Left ventricle myocardium inferior (tissue), 1 donor: Measurements from ENCODE around the gene FGF1. TPM values are rescaled to one million over a fixed set of nuclear protein-coding genes. Genes with fewer than 3 reads are reported as not detected.
A peak's percentile ranks its signal among the peaks of the same experiment; 100 is the strongest.

Experiments
- DNase-seq: peaks from one replicate; pipeline ENCODE4 v3.0.0-alpha.2; 2020
- H3K27ac ChIP-seq: fragments of 200-600 bp; replicated peaks from 2 replicates; pipeline ENCODE4 v1.8.0; 2021
- H3K27me3 ChIP-seq: fragments of 200-600 bp; 2 replicates; pipeline ENCODE4 v1.8.0; 2021; ENCODE audit warnings: low read depth
- H3K36me3 ChIP-seq: fragments of 200-600 bp; 2 replicates; pipeline ENCODE4 v1.8.0; 2021
- H3K4me1 ChIP-seq: fragments of 200-600 bp; 2 replicates; pipeline ENCODE4 v1.8.0; 2021
- H3K4me3 ChIP-seq: fragments of 200-600 bp; 2 replicates; pipeline ENCODE4 v1.8.0; 2021; ENCODE audit warnings: mild to moderate bottlenecking, moderate library complexity
- H3K9me3 ChIP-seq: fragments of 200-600 bp; replicated peaks from 2 replicates; pipeline ENCODE4 v1.8.0; 2021
- CTCF ChIP-seq: fragments of 200-600 bp; IDR thresholded peaks from 2 replicates; pipeline ENCODE4 v1.8.0; 2021; ENCODE audit warnings: antibody characterized with exemption, mild to moderate bottlenecking, borderline replicate concordance
- intact Hi-C: fragments of 100-400 bp; cut with micrococcal nuclease; formaldehyde crosslinking; loops from one replicate; pipeline ENCODE4 v1.11.0; 2022
- total RNA-seq: library from RNA; stranded (reverse); fragmentation: NEBNext Ultra II Directional; extraction: Animal tissue kit (Norgen Biotek cat#: 25700); gene quantifications from one replicate; pipeline ENCODE4 v1.2.1, GENCODE V29; 2021
- donor health status: DM: no; HTN: yes; CAD: no; lungs with severe emphysema.

Gene FGF1
- total RNA-seq, 1 donor from 2014 or later: 59.9 TPM

- Histone ChIP-seq H3K27ac (peak overlapping the region; percentile 62), H3K27me3 (no peaks in the 10 kb centered on the region), H3K4me1 (peaks cover 50% of the 10 kb centered on the region), H3K4me3 (no peak overlapping the region), H3K9me3 (no peaks in the 10 kb centered on the region), H3K36me3 (no peaks in the 10 kb centered on the region)
- no peak for TF ChIP-seq CTCF
- intact Hi-C loops: no loop called here
- DNase-seq: no peak
These were observed 48.0 kb downstream of the FGF1 start for GRCh38 chr5:142637871-142638270.

GRCh38 chr5:142636698-142637324 lies 49.1 kb downstream of the FGF1 start:
- no peak overlapping the region for H3K4me3 ChIP-seq
- H3K27ac ChIP-seq: peak overlapping the region; percentile 62
- intact Hi-C loops: no loop called here
- peaks cover 49% of the 10 kb centered on the region for H3K4me1 ChIP-seq
- no peaks in the 10 kb centered on the region for H3K36me3 ChIP-seq
- no peaks in the 10 kb centered on the region for H3K27me3 ChIP-seq
- no peak for TF ChIP-seq CTCF
- no peaks in the 10 kb centered on the region for H3K9me3 ChIP-seq
- no peak for DNase-seq

- Histone ChIP-seq H3K27ac (peak overlapping the region; percentile 62), H3K9me3 (no peaks in the 10 kb centered on the region), H3K4me3 (no peak overlapping the region), H3K4me1 (peaks cover 50% of the 10 kb centered on the region), H3K36me3 (no peaks in the 10 kb centered on the region), H3K27me3 (no peaks in the 10 kb centered on the region)
- DNase-seq: no peak
- no peak for TF ChIP-seq CTCF
- intact Hi-C loops: no loop called here
These were observed 49.8 kb downstream of the FGF1 start for GRCh38 chr5:142636093-142636492.

GRCh38 chr5:142634216-142635011 lies 51.5 kb downstream of the FGF1 start:
- Histone ChIP-seq H3K9me3 (no peaks in the 10 kb centered on the region), H3K4me3 (no peak overlapping the region), H3K27ac (peak overlapping the region; percentile 62), H3K4me1 (peaks cover 49% of the 10 kb centered on the region), H3K27me3 (no peaks in the 10 kb centered on the region), H3K36me3 (no peaks in the 10 kb centered on the region)
- DNase-seq: no peak
- no peak for TF ChIP-seq CTCF
- intact Hi-C loops: no loop called here

- no peak overlapping the region for H3K4me3 ChIP-seq
- no peaks in the 10 kb centered on the region for H3K36me3 ChIP-seq
- TF ChIP-seq CTCF: no peak
- peak overlapping the region; percentile 74 for H3K27ac ChIP-seq
- DNase-seq: no peak
- intact Hi-C loops: no loop called here
- peaks cover 48% of the 10 kb centered on the region for H3K4me1 ChIP-seq
- no peaks in the 10 kb centered on the region for H3K9me3 ChIP-seq
- no peaks in the 10 kb centered on the region for H3K27me3 ChIP-seq
These were observed 54.9 kb downstream of the FGF1 start for GRCh38 chr5:142630927-142631539.
